ENCODE data around the gene MUC4.

- TF ChIP-seq, protein P1, sequence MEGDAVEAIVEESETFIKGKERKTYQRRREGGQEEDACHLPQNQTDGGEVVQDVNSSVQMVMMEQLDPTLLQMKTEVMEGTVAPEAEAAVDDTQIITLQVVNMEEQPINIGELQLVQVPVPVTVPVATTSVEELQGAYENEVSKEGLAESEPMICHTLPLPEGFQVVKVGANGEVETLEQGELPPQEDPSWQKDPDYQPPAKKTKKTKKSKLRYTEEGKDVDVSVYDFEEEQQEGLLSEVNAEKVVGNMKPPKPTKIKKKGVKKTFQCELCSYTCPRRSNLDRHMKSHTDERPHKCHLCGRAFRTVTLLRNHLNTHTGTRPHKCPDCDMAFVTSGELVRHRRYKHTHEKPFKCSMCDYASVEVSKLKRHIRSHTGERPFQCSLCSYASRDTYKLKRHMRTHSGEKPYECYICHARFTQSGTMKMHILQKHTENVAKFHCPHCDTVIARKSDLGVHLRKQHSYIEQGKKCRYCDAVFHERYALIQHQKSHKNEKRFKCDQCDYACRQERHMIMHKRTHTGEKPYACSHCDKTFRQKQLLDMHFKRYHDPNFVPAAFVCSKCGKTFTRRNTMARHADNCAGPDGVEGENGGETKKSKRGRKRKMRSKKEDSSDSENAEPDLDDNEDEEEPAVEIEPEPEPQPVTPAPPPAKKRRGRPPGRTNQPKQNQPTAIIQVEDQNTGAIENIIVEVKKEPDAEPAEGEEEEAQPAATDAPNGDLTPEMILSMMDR (conservative IDR thresholded peaks at IDR 0.05; ENCODE audit: low read depth, low read length), result no peak
- TF ChIP-seq RCOR1 (IDR thresholded peaks at IDR 0.05; ENCODE audit: insufficient replicate concordance, low read length), result no peak
- no peak for TF ChIP-seq CHD1 (IDR thresholded peaks at IDR 0.05; ENCODE audit: low read depth, low read length)
- TF ChIP-seq POLR2A (IDR thresholded peaks at IDR 0.05; ENCODE audit: low read depth, low read length), result no peak
- TF ChIP-seq CEBPB (IDR thresholded peaks at IDR 0.05; ENCODE audit: low read depth, low read length), result no peak
- no peak for TF ChIP-seq SMC3 (IDR thresholded peaks at IDR 0.05; ENCODE audit: low read depth, low read length)
- no peak for TF ChIP-seq FOS (IDR thresholded peaks at IDR 0.05; ENCODE audit: low read depth, low read length)
- no peak for TF ChIP-seq RAD21 (IDR thresholded peaks at IDR 0.05; ENCODE audit: low read length)
- no peak for TF ChIP-seq USF2 (IDR thresholded peaks at IDR 0.05; ENCODE audit: low read depth, low read length)
These were observed 17.0 kb upstream of the MUC4 start for GRCh38 chr3:195828762-195829161.

Data from IMR-90 (cell line).